Putamen (tissue), 1 donor: ENCODE measurements around the gene ALPL.
"Not testable (repeated sequence)": the region's sequence is repeated elsewhere in the genome, so short reads cannot be mapped to it uniquely, and the experiment has no call there.

Experiments
- DNase-seq: peaks from one replicate; pipeline ENCODE4 v3.0.0-alpha.2; 2016; ENCODE audit warnings: low spot score

Gene ALPL

GRCh38 chr1:21509351-21510112, at the start of gene ALPL:
ALPL (plus strand) TSS chr1:21509423; CDS start chr1:21554082, 44,659 bp downstream.
- DNase-seq, result no peak

- not testable (repeated sequence) for DNase-seq
These were observed 44.1 kb upstream of the ALPL start for GRCh38 chr1:21465127-21465526.

GRCh38 chr1:21467946-21468345, 41.3 kb upstream of the ALPL start:
- DNase-seq, result not testable (repeated sequence)

GRCh38 chr1:21468599-21468998, 40.6 kb upstream of the ALPL start:
- no peak for DNase-seq

- DNase-seq, result no peak
These were observed 39.6 kb upstream of the ALPL start for GRCh38 chr1:21469581-21469980.

GRCh38 chr1:21472861-21473260, 36.4 kb upstream of the ALPL start:
- DNase-seq, result no peak

GRCh38 chr1:21478356-21478755, 30.9 kb upstream of the ALPL start:
- DNase-seq, result no peak

- not testable (repeated sequence) for DNase-seq
These were observed 25.3 kb upstream of the ALPL start for GRCh38 chr1:21483881-21484280.

GRCh38 chr1:21489146-21489545, 20.1 kb upstream of the ALPL start:
- no peak for DNase-seq

- DNase-seq, result no peak
These were observed 18.3 kb upstream of the ALPL start for GRCh38 chr1:21490774-21491487.

GRCh38 chr1:21491488-21492355, 17.5 kb upstream of the ALPL start:
- DNase-seq, result no peak

GRCh38 chr1:21492356-21492625, 16.9 kb upstream of the ALPL start:
- DNase-seq, result no peak

- DNase-seq, result no peak
These were observed 15.0 kb upstream of the ALPL start for GRCh38 chr1:21494196-21494595.

- DNase-seq, result no peak
These were observed 13.9 kb upstream of the ALPL start for GRCh38 chr1:21495225-21495820.

- DNase-seq, result no peak
These were observed 13.2 kb upstream of the ALPL start for GRCh38 chr1:21496063-21496462.

GRCh38 chr1:21496886-21497285, 12.3 kb upstream of the ALPL start:
- DNase-seq, result no peak

GRCh38 chr1:21497466-21498061, 11.7 kb upstream of the ALPL start:
- no peak for DNase-seq

GRCh38 chr1:21499283-21499950, 9.8 kb upstream of the ALPL start:
- no peak for DNase-seq

- DNase-seq, result no peak
These were observed 5.4 kb upstream of the ALPL start for GRCh38 chr1:21503706-21504377.

- no peak for DNase-seq
These were observed 2.4 kb upstream of the ALPL start for GRCh38 chr1:21506804-21507203.
